Measurements from ENCODE around the gene SEPTIN5.

The SEPTIN5 gene

DNA sequence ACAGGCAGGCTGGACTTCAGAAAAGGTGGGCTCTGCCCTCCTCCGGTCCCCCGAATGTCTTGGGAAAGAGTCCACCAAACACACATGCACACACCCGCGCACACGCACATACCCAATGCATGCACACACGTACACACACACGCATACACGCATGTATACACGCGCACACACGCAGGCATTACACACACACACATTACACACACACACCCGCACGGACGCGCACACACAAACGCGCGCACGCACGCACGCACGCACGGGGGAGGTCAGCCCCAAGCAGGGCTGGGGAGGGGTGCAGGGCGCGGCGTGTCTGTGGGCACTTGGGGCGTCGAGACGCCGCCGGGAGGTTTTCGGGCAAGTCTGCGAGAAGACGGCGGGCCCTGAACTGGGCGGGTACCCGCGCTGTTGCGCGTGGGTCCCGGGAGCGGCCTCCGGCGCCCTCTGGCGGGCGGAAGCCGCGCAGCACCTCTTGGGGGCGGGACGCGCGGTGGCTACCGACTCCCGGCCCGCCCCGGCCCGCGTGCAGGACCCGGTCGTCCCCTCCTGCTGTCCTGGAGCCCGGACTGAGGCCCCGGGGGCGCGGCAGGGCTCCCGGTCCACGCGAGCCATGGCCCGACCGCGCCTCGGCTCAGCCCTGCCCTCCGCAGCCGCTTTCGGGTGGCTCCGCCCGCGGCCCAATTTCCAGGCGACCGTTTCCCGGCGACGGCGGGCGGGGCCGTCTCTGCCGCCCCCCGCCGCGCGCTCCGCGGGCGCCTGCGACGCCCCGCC lies 3.6 kb downstream of the SEPTIN5 start:
- TF ChIP-seq GATA2 (IDR thresholded peaks at IDR 0.05; ENCODE audit: low read depth, low read length), result no peak

DNA sequence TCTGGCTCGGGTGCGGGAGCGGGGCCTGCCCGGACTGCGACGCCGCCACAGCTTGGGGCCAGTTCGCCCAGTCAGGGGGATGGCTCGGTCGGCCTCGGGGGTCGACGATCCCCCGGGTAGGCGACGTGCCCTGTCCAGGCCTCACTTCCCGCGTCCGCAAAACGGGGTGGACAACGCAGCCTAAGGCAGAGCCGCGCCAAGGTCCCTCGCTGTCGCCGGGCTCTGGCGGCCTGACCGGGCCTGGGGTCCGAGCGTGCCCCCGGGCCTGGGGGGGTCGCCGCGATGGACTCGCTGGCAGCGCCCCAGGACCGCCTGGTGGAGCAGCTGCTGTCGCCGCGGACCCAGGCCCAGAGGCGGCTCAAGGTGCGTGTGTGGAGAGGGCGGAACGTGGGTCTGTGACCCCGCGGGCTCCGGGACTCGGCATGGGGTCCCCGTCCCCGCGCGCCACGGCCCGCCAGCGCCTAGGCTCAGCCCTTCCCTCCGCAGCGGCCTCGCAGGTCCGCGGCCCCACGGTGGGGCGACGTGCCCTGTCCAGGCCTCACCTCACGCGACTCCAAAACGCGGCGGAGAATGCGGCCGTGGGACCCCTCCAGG lies 4.2 kb downstream of the SEPTIN5 start:
- no peak for TF ChIP-seq GATA2 (IDR thresholded peaks at IDR 0.05; ENCODE audit: low read depth, low read length)
- no peak for TF ChIP-seq GATA3 (IDR thresholded peaks at IDR 0.05; ENCODE audit: low read depth, low read length)

DNA sequence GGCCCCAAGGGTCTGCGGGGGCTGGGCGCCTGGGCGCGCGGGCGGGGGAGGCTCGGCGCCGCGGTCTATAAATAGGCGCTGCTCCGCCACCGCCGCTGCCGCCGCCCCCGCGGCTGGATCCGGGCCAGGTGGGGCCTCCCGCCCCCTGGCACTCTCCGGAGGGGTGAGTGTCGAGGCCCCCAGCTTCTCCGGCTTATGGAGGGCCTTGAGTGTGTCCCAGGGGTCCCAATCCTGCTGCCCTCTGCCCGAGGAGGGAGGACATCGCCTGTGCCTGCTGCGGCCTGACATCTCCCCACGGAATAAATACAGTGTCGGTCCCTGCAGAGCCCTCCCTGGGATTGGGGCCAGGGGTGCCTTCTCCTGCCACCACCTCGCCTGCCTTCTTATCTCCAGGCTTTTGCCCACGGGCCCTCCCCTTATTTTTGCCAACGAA lies 4.8 kb downstream of the SEPTIN5 start:
- no peak for TF ChIP-seq GATA3 (IDR thresholded peaks at IDR 0.05; ENCODE audit: low read depth, low read length)
- no peak for TF ChIP-seq GATA2 (IDR thresholded peaks at IDR 0.05; ENCODE audit: low read depth, low read length)

DNA sequence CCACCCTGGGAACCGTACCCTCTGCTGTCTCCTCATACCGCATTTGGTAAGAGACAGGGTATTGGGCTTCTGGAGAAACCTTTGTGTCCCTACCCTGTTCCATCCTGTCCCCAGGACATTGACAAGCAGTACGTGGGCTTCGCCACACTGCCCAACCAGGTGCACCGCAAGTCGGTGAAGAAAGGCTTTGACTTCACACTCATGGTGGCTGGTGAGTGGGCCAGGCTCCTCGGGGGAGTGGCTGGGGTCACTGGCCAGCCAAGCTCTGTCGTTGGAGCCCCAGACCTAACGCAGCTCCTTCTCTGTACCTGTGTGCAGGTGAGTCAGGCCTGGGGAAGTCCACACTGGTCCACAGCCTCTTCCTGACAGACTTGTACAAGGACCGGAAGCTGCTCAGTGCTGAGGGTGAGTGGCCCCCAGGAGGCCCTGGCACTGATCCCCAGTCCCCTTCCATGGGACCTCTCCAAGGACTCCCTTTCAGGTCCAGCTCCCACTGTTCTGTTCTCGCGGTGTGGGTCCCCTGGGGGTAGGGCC lies 5.3 kb downstream of the SEPTIN5 start:
- TF ChIP-seq GATA2 (IDR thresholded peaks at IDR 0.05; ENCODE audit: low read depth, low read length) (no peak), GATA3 (IDR thresholded peaks at IDR 0.05; ENCODE audit: low read depth, low read length) (no peak)

DNA sequence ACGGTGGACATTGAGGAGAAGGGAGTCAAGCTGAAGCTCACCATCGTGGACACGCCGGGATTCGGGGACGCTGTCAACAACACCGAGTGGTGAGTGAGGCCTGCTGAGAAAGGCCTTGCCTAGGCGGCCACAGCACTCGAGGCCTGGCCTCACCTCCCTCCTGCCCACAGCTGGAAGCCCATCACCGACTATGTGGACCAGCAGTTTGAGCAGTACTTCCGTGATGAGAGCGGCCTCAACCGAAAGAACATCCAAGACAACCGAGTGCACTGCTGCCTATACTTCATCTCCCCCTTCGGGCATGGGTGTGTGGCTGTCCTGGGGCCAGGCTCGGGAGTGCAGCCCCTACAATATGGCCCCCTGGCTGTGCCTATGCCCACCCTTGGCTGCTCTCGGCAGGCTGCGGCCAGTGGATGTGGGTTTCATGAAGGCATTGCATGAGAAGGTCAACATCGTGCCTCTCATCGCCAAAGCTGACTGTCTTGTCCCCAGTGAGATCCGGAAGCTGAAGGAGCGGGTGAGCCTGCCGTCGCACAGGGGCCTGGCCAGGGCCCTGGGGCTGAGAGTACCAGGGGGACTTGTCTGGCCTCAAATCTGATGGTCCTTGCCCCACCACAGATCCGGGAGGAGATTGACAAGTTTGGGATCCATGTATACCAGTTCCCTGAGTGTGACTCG lies 6.0 kb downstream of the SEPTIN5 start:
- no peak for TF ChIP-seq GATA3 (IDR thresholded peaks at IDR 0.05; ENCODE audit: low read depth, low read length)
- no peak for TF ChIP-seq GATA2 (IDR thresholded peaks at IDR 0.05; ENCODE audit: low read depth, low read length)

DNA sequence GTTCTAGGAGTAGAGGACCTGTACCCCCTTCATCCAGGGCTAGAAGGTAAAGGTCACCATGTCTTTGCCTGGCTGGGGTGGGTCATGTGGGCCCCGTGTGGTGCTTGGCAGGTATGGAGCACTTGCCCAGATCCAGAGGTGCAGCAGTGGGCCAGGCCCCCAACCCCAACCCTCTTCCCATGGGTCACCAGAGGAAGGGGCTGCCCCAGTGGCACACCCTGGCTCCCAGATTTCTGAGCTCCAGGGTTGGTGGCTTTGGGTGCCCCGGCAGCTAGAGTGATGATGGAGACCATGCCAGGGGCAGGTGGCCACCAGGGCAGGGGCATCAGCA lies 6.7 kb downstream of the SEPTIN5 start:
- TF ChIP-seq GATA2 (IDR thresholded peaks at IDR 0.05; ENCODE audit: low read depth, low read length), result no peak

DNA sequence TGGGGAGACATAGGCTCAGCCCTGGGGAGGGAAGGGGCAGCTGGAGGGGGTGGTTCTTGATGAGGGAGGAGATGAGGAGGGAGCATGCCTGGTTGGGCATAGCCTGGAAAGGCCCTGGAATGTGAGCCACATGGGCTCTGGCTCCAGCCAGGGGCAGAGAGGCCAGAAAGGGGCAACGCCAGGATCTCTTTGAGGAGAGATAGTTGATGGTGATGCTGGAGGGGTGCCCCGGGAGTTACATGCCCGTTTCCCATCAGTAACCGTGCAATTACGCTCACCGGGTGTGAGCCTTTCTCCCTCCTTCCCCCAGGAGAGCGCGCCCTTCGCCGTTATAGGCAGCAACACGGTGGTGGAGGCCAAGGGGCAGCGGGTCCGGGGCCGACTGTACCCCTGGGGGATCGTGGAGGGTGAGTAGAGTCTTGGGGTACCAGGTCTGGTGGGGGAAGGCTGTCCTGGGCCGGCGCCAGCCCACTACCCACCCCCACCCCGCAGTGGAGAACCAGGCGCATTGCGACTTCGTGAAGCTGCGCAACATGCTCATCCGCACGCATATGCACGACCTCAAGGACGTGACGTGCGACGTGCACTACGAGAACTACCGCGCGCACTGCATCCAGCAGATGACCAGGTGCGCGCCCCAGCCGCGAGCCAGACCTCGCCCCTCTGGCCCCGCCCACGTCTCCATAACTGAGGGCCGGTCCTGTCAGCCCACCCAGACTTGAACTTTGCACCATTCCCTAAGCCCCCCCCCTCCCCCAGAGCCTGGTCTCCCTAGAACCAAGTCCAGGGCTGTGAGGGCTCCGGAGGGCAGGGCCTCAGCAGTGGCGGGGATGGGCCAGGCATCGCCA lies 7.3 kb downstream of the SEPTIN5 start:
- TF ChIP-seq GATA3 (IDR thresholded peaks at IDR 0.05; ENCODE audit: low read depth, low read length) (no peak), GATA2 (IDR thresholded peaks at IDR 0.05; ENCODE audit: low read depth, low read length) (no peak)

DNA sequence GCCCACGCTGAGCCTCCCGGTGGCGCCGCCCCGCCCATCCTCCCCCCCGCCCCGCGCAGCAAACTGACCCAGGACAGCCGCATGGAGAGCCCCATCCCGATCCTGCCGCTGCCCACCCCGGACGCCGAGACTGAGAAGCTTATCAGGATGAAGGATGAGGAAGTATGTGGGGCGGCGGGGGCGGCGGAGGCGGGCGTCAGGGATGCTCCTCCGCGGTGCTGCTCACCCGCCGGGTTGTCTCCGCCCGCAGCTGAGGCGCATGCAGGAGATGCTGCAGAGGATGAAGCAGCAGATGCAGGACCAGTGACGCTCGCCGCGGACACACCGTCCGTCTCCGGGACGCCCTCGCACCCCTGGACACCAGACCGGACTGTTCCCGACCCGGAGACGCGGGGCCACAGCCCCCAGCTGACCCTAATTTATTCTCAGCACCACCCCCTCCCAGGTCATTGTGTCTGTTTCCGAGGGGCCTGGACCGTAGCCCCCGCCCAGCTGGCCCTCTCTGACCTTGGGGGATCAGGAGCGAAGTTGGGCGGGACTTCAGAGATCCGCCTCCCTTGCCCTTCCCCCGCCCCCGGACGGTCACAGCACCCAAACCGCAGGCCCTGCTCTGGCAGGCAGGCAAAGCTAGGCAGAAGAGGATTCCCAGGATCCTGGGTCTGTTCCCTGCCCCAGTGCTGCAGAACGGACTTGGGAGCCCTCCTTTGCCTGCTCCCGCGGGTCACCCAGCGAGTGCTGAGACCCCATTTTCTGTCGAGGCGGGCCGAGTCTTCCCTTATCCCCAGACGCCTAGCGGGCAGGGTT lies 8.1 kb downstream of the SEPTIN5 start:
- TF ChIP-seq GATA3 (IDR thresholded peaks at IDR 0.05; ENCODE audit: low read depth, low read length) (no peak), GATA2 (IDR thresholded peaks at IDR 0.05; ENCODE audit: low read depth, low read length) (no peak)

DNA sequence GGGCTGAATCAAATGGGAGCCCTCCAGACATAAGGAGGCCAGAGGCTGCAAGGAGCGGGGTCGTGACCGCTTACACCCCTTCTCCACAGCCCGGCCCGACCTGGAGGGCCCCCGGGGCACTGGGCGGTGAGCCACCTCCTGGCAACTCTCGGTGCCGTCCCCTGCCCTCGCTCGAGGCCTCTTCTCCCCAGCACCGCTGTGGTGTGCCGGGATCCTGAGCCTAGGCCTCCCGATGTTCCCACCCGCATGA lies 8.6 kb downstream of the SEPTIN5 start:
- TF ChIP-seq GATA3 (IDR thresholded peaks at IDR 0.05; ENCODE audit: low read depth, low read length), result no peak
- no peak for TF ChIP-seq GATA2 (IDR thresholded peaks at IDR 0.05; ENCODE audit: low read depth, low read length)

DNA sequence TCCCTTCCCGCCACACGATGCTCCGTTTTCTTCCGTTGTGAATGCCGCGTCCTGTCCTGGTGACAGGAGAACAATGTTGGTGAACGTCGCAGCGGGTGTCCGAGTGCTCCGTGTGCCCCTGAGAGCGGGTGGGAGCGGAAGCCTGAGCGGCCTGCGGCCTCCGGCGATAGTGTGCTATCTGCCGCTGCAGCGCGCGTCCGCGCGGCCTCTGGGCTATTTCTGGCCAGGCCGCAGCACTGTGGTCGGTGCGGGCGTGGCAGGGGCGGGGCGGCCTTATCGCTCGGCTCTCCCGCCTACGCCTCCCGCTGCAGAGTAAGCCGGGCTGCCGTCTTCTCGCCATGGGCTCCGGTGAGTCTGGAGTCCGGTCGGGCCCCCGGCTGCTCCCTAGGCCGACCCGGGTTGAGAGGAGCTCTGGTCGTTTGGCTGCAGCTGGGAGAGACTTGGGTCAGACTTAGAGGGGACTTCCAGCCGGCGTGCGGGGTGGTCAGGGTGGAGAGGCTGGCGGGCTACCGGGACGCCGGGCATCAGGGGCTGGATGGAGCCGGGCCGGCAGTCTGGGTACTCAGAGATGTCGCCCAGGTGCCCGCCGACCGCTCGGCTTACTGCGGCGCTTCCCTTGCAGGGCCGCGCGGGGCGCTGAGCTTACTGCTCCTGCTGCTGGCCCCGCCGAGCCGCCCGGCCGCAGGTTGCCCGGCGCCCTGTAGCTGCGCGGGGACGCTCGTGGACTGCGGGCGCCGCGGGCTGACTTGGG lies 9.1 kb downstream of the SEPTIN5 start, which contains the start of gene GP1BB:
GP1BB (plus strand) TSS at position 308 of the 751 bp plus-strand sequence; CDS start at position 339, 31 bp downstream.
- TF ChIP-seq GATA3 (IDR thresholded peaks at IDR 0.05; ENCODE audit: low read depth, low read length) (no peak), GATA2 (IDR thresholded peaks at IDR 0.05; ENCODE audit: low read depth, low read length) (no peak)

DNA sequence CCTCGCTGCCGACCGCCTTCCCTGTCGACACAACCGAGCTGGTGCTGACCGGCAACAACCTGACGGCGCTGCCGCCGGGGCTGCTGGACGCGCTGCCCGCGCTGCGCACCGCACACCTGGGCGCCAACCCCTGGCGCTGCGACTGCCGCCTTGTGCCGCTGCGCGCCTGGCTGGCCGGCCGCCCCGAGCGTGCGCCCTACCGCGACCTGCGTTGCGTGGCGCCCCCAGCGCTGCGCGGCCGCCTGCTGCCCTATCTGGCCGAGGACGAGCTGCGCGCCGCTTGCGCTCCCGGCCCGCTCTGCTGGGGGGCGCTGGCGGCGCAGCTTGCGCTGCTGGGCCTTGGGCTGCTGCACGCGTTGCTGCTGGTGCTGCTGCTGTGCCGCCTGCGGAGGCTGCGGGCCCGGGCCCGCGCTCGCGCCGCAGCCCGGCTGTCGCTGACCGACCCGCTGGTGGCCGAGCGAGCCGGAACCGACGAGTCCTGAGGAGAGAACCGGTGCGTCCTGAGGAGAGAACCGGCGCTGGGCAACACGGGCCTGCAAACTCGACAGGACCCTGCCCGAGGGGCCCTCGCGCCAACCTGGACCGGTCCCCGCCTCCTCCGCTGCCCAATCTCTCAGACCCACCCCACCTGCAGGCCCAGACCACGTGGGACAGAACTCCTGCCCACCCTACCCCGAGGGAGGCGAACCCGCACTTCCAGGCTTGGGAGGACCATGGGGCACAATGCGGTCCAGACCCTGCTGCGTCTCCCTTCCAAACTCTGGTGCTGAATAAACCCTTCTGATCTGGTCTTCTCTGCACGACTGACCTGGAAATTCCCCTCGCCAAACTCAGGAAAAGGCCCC lies 9.9 kb downstream of the SEPTIN5 start:
- TF ChIP-seq GATA3 (IDR thresholded peaks at IDR 0.05; ENCODE audit: low read depth, low read length) (no peak), GATA2 (IDR thresholded peaks at IDR 0.05; ENCODE audit: low read depth, low read length) (no peak)

Measured in SH-SY5Y (cell line).